RPMI8226 (cell line): Measurements from ENCODE around the gene ZNRF1.

Source experiments
- DNase-seq: peaks from one replicate; pipeline ENCODE4 v3.0.0-alpha.2; 2015

ZNRF1 gene

GRCh38 chr16:75100603-75100990 is 101.8 kb downstream of the ZNRF1 start:
- DNase-seq = no peak

- DNase-seq = no peak
Observed at GRCh38 chr16:75101635-75102034, 102.8 kb downstream of the ZNRF1 start.

GRCh38 chr16:75102595-75102994 is 103.8 kb downstream of the ZNRF1 start:
- no peak for DNase-seq

DNA sequence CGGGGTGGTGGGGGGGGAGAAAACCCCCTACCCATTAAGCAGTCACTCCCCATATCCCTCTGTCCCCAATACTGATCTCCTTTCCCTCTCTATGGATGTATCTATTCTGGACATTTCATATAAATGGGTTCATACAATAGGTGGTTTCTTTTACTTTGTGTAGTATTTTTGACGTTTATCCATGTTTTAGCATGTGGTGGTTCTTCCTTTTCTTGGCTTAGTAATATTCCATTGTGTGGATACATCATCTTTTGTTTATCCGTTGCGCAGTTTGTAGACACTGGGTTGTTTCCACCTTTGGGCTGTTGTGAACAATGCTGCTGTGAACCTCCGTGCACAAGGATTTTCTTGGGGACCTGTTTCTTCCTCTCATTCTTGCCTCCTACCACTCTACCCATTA is 105.2 kb downstream of the ZNRF1 start:
- no peak for DNase-seq

- no peak for DNase-seq
Observed at GRCh38 chr16:75104836-75105235, 106.0 kb downstream of the ZNRF1 start.

DNA sequence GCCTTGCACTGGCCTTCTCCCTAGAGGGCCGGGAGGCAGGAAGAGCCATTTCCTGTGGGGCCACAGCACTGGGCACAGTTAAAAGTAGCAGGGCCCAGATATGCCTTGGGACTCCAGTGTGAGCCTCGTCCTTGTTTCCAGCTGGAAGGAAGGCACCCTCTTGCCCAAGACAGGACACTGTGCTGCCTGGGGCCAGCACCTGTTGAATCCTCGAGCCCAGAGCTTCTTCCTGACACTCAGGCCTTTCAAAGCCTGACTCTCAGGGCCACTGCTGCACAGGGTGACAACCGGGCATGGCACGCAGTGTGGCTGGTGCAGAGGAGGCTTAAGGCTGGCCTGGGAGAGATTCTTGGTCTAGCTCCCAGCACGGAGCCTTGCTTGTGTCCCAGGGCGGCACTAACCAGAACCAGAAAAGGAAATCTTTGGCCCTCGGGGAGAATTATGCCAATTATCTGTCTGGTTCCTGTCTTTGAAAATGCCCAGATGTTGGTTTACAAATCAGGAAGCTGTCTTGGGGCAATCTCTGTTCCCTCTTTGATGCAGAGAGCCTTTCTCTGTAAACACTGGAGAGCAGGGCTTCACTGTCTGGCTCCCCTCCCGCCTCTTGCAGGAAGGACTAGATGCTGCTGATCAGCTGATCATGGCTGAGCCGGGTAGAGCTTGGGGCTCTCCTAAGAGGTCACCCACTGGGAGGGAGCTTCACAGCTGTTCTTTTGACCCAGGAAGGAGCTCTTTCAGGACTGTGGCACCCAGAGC is 106.7 kb downstream of the ZNRF1 start:
- peak; percentile 54 for DNase-seq

DNA sequence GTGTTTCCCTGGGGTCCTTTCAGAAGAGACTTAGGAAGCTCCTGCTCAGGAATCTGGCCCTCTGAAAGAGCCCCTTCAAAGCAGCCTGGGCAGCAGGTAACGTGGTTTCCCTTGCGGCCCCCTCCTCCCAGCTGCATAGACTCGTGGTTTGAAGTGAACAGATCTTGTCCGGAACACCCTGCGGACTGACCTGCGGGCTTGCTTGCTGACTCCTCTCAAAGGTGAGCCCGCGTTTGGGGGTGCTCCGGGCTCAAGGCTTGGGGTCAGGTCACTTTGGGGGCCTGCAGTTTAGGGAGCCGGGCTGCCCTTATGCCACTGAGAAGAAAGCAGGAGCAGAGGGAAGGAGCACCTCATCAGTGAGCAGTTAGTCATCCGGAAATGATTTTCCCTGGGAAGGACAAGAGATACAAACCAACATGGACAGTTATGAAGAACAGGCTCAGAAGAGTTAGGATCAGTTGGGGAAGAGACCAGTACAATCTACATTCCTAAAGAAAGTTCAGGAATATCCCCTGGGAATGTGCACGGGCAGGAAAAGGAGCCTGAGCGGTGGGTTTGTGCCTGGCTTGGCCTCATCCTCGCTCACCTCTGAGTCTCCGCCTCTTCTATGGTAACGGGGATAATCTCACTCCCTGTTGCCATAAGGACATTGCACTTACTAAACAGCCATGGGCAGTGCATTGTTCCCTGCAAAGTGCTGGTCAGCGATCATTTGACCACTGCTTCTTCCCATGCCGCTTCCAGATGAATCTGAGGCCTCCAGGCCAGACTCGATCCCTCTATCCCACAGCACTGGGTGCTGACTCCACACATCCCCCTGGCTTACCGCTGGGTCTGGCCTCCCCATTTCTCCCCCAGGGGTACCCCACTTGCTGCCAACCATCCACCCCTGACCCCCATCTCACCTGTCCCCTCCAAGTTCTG is 107.8 kb downstream of the ZNRF1 start:
- DNase-seq = no peak

DNA sequence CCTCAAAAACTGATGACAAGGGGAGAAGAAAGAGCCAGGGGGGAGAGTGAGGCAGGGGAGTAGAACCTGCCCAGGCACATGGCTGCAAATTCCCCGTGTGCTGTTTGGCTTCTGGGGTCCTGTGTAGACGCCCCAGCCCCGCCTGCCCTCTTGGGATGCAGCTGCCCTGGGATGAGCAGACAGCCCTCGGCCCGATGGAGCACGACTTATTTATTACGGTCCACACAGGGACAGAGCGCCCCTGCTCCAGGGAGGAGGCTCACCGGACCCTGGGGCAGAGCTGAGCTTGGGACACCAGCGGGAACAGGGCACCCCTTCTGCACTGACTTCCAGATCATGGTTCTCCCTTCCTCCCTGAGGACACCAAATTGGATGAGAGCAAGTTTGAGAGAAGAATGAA is 108.7 kb downstream of the ZNRF1 start:
- no peak for DNase-seq

- peak; percentile 82 for DNase-seq
Observed at GRCh38 chr16:75108792-75109731, 110.2 kb downstream of the ZNRF1 start.

DNA sequence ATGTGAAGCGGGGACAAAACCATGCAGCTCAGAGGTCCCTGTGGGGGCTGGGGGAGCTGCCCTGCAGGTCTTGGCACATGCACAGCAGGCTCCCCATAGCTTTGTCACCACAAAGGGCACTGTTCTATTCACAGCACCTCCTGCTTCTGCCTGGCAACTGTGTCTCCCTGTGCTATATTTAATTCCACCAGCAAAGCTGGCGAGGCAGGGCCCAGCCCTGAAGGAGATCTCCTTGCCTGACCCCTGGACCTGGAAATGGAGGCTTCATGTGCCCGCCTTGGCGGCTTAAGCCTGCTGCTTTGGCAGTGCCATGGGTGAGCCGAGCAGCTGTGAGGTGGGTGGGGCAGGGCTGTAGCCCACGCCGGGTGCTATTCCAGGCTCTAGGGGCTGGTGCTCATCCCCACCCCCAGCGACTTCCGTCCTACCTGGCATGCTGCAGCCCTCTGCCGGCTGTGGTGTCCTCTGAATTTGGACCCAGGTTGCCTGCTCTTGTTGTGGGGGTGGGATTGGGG is 111.0 kb downstream of the ZNRF1 start:
- DNase-seq = peak; percentile 61

- DNase-seq = peak; percentile 88
Observed at GRCh38 chr16:75110637-75111513, 112.1 kb downstream of the ZNRF1 start.

DNA sequence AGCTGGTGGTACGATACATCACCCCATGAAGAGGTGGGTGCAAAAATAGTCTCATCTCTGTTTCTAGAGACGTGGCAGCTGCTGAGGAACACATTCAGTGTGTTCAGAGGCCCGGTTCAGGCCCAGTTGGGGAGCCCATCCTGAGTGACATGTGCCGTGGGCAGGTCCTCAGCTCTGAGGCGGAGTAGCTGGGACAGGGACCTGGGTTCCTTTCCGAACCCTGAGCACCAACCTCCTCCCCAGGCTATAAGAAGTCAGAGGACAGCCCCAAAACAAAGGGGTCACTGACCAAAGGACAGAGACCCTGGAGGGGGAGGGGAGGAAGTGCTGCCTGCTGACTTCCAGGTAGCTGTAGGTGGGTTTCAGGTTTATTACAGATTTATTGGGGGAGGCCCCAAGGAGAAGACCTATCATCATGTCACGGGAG is 112.7 kb downstream of the ZNRF1 start:
- no peak for DNase-seq

GRCh38 chr16:75111961-75112733 is 113.3 kb downstream of the ZNRF1 start:
- DNase-seq = no peak

GRCh38 chr16:75112734-75113491 is 114.1 kb downstream of the ZNRF1 start:
- DNase-seq = no peak

DNA sequence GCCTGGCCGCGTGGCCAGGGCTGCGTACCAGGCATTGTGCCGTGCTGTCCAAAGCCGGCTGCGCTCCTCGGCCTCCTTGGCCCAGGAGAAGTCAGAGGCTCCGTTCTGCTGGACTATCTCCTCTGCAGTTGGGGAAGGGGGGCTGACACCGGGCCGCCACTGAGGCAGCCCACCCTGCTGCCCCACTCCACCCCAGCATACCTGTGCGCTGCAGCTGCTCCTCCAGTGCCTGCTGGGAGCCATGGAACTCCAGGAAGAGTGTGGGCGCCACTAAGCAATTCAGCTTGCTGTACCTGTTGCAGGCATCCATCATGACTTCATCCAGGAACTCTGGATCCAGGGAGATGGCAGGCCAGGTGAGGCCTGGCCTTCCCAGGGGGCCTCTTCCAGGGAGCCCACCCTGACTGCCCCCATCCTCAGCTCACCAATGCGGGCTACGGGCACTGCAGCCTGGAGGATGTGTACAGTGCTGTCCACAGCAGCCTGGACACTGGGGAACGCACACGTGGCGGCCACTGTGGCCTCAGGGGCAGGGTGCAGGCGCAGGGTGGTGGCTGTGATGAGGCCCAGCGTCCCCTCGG is 114.8 kb downstream of the ZNRF1 start:
- DNase-seq = no peak

GRCh38 chr16:75114179-75114945 is 115.5 kb downstream of the ZNRF1 start:
- no peak for DNase-seq

- DNase-seq = no peak
Observed at GRCh38 chr16:75114946-75115825, 116.4 kb downstream of the ZNRF1 start.
